Retinal pigment epithelial cell (primary cell): ENCODE results near the gene TPPP2.

ENCODE experiments used
- DNase-seq: peaks from one replicate; pipeline ENCODE4 v3.0.0-alpha.2; 2010; ENCODE audit warnings: low read depth
- H3K4me3 ChIP-seq: 2 replicates; pipeline ENCODE4 v1.5.1; 2011; ENCODE audit warnings: mild to moderate bottlenecking, low read length, control low read depth, moderate library complexity
- TF ChIP-seq, protein P1 (sequence below): conservative IDR thresholded peaks from 2 replicates; pipeline ENCODE4 v1.5.1; 2011; ENCODE audit warnings: low read depth, low read length, control low read depth, inconsistent platforms

TPPP2 gene

GRCh38 chr14:21058903-21059302 is 28.9 kb downstream of the TPPP2 start:
- no peak overlapping the region for H3K4me3 ChIP-seq
- TF ChIP-seq, protein P1, sequence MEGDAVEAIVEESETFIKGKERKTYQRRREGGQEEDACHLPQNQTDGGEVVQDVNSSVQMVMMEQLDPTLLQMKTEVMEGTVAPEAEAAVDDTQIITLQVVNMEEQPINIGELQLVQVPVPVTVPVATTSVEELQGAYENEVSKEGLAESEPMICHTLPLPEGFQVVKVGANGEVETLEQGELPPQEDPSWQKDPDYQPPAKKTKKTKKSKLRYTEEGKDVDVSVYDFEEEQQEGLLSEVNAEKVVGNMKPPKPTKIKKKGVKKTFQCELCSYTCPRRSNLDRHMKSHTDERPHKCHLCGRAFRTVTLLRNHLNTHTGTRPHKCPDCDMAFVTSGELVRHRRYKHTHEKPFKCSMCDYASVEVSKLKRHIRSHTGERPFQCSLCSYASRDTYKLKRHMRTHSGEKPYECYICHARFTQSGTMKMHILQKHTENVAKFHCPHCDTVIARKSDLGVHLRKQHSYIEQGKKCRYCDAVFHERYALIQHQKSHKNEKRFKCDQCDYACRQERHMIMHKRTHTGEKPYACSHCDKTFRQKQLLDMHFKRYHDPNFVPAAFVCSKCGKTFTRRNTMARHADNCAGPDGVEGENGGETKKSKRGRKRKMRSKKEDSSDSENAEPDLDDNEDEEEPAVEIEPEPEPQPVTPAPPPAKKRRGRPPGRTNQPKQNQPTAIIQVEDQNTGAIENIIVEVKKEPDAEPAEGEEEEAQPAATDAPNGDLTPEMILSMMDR: no peak
- DNase-seq: no peak

DNA sequence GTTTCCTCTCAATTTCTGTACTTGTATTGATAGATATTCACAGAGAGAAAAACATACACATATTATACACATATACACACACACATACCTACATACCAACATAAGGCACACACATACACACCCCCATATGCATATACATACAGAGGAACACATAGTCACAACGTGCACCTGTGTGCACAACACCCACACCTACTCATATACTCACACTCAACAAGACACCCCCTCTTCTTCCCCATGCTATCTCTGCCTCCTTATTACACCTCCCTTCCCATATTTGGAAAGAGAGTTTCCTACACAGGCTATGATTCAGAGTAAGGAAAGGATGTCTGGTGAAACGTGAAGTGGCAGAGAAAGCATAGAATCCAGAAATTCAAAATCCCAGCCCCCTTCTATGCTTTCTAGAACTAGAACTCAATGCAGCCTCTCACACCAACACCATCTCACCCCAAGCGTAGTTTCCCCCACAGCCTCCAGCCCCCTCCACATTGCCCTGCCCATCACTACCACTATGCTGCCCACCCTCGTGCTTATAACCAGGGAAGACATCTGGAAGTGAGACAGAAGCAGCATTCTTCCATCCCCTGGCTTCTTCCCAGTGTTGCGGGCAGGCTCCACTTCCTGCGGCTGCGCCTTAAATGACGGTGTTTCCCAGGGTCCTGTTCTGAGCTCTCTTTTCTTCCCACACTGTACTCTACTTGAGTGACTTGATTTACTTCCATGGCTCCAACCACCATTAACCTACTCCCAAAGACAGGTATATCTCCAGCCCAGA is 30.0 kb downstream of the TPPP2 start:
- TF ChIP-seq, protein P1: no peak
- DNase-seq: no peak
- H3K4me3 ChIP-seq: no peak overlapping the region

- TF ChIP-seq, protein P1: no peak
- no peak for DNase-seq
- no peak overlapping the region for H3K4me3 ChIP-seq
These were observed 30.8 kb downstream of the TPPP2 start for GRCh38 chr14:21060614-21061346.

DNA sequence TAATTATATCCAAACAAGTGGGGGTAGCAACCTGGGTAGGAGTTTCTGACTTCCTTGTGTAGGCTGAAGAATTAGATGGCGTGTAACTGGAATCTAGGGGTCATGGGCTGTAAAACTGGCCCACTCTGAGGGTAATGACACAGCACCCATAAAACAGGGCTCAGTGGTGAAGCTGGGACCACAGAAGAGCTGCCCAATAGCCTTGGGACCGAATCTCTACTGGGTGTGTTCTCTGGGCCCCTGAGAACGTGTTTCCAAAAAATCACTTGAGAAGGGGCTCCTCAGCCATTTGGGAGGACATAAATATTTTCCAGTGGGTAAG is 31.3 kb downstream of the TPPP2 start:
- TF ChIP-seq, protein P1: no peak
- no peak for DNase-seq
- H3K4me3 ChIP-seq: no peak overlapping the region

DNA sequence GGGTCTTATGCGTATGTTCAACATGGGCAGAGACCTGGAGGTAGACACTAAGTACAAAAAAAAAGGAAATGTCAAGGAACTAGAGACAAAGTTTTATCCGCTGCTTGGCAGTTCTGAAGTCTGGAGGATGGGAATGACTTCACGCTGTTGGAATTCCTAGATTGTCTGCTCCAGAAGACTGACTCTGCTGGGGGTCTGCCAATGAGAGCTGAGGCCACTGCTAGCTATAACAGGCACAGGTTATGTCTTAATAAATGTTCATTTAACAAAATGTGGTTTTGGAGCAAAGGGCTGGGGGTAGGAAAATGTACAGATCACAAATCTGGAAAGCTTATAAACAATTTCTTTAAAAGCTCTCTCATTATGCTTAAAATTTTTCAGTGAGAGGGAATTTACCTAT is 33.5 kb downstream of the TPPP2 start:
- no peak for DNase-seq
- no peak overlapping the region for H3K4me3 ChIP-seq
- TF ChIP-seq, protein P1: no peak

GRCh38 chr14:21066882-21067502 is 37.0 kb downstream of the TPPP2 start:
- DNase-seq: no peak
- TF ChIP-seq, protein P1: peak; percentile 28
- H3K4me3 ChIP-seq: no peak overlapping the region
